ENCODE measurements around the gene UBA52.
"Not testable (repeated sequence)": the region's sequence is repeated elsewhere in the genome, so short reads cannot be mapped to it uniquely, and the experiment has no call there.

Gene UBA52

GRCh38 chr19:18571564-18572344, at the start of gene UBA52:
UBA52 (plus strand) TSS chr19:18571857; CDS start chr19:18573301, 1,444 bp downstream.
- DNase-seq (ENCODE audit: low spot score) = peak; percentile 96

GRCh38 chr19:18522124-18522861, 49.4 kb upstream of the UBA52 start:
- peak; percentile 97 for DNase-seq (ENCODE audit: low spot score)

GRCh38 chr19:18522862-18523440, 48.7 kb upstream of the UBA52 start:
- DNase-seq (ENCODE audit: low spot score) = not testable (repeated sequence)

GRCh38 chr19:18523841-18524240, 47.8 kb upstream of the UBA52 start:
- DNase-seq (ENCODE audit: low spot score) = no peak

- no peak for DNase-seq (ENCODE audit: low spot score)
Measured at GRCh38 chr19:18526316-18526715, 45.3 kb upstream of the UBA52 start.

- DNase-seq (ENCODE audit: low spot score) = no peak
Measured at GRCh38 chr19:18529782-18530181, 41.9 kb upstream of the UBA52 start.

- no peak for DNase-seq (ENCODE audit: low spot score)
Measured at GRCh38 chr19:18531485-18531884, 40.2 kb upstream of the UBA52 start.

- DNase-seq (ENCODE audit: low spot score) = no peak
Measured at GRCh38 chr19:18532168-18532890, 39.3 kb upstream of the UBA52 start.

GRCh38 chr19:18533058-18533457, 38.6 kb upstream of the UBA52 start:
- no peak for DNase-seq (ENCODE audit: low spot score)

- no peak for DNase-seq (ENCODE audit: low spot score)
Measured at GRCh38 chr19:18536475-18536874, 35.2 kb upstream of the UBA52 start.

GRCh38 chr19:18537431-18537830, 34.2 kb upstream of the UBA52 start:
- no peak for DNase-seq (ENCODE audit: low spot score)

- no peak for DNase-seq (ENCODE audit: low spot score)
Measured at GRCh38 chr19:18538115-18538514, 33.5 kb upstream of the UBA52 start.

- no peak for DNase-seq (ENCODE audit: low spot score)
Measured at GRCh38 chr19:18539372-18539771, 32.3 kb upstream of the UBA52 start.

- not testable (repeated sequence) for DNase-seq (ENCODE audit: low spot score)
Measured at GRCh38 chr19:18540200-18540599, 31.5 kb upstream of the UBA52 start.

- DNase-seq (ENCODE audit: low spot score) = no peak
Measured at GRCh38 chr19:18541258-18541991, 30.2 kb upstream of the UBA52 start.

GRCh38 chr19:18541992-18542940, 29.4 kb upstream of the UBA52 start:
- no peak for DNase-seq (ENCODE audit: low spot score)

GRCh38 chr19:18542941-18543813, 28.5 kb upstream of the UBA52 start, which contains the start of gene FKBP8:
FKBP8 (minus strand) TSS chr19:18543573; CDS start chr19:18541970, 1,603 bp downstream.
- peak; percentile 99 for DNase-seq (ENCODE audit: low spot score)

GRCh38 chr19:18543814-18544475, 27.7 kb upstream of the UBA52 start:
- DNase-seq (ENCODE audit: low spot score) = peak; percentile 64

- DNase-seq (ENCODE audit: low spot score) = no peak
Measured at GRCh38 chr19:18551631-18552030, 20.0 kb upstream of the UBA52 start.
